RWPE2 (cell line): ENCODE results near the gene USB1.

ENCODE experiments used
- ATAC-seq: fragments of 200-7000 bp; cut with Tn5 transposase; 3 replicates; pipeline ENCODE4 v1.9.1; 2021; ENCODE audit warnings: low read depth
- DNase-seq: peaks from one replicate; pipeline ENCODE4 v3.0.0-alpha.2; 2020; ENCODE audit warnings: low spot score
- H3K27ac ChIP-seq: fragments of 450-650 bp; 2 replicates; pipeline ENCODE4 v1.5.1; 2017; ENCODE audit warnings: mild to moderate bottlenecking; ENCODE audit not compliant: poor library complexity, severe bottlenecking
- H3K27me3 ChIP-seq: fragments of 250-450 bp; sonication (Bioruptor Pico); 2 replicates; pipeline ENCODE4 v1.5.1; 2021; ENCODE audit warnings: mild to moderate bottlenecking, moderate library complexity; ENCODE audit not compliant: insufficient read depth, poor library complexity, severe bottlenecking
- H3K36me3 ChIP-seq: fragments of 250-450 bp; sonication (Bioruptor Pico); 2 replicates; pipeline ENCODE4 v1.5.1; 2020; ENCODE audit warnings: low read depth, mild to moderate bottlenecking, moderate library complexity
- H3K4me1 ChIP-seq: fragments of 250-450 bp; sonication (Bioruptor Pico); 2 replicates; pipeline ENCODE4 v1.5.1; 2021; ENCODE audit warnings: mild to moderate bottlenecking, moderate library complexity; ENCODE audit not compliant: insufficient read depth, poor library complexity, severe bottlenecking
- H3K4me3 ChIP-seq: fragments of 250-450 bp; sonication (Bioruptor Pico); 2 replicates; pipeline ENCODE4 v1.5.1; 2021; ENCODE audit warnings: mild to moderate bottlenecking, moderate library complexity; ENCODE audit not compliant: severe bottlenecking
- H3K9me3 ChIP-seq: fragments of 250-450 bp; sonication (Bioruptor Pico); 2 replicates; pipeline ENCODE4 v1.5.1; 2021; ENCODE audit warnings: mild to moderate bottlenecking, moderate library complexity; ENCODE audit not compliant: severe bottlenecking
- TF ChIP-seq, protein P1 (sequence below): fragments of 450-650 bp; IDR thresholded peaks from one replicate; pipeline ENCODE4 v1.5.1; 2017; ENCODE audit warnings: mild to moderate bottlenecking, moderate library complexity; ENCODE audit not compliant: poor library complexity, severe bottlenecking

USB1 gene

GRCh38 chr16:58030136-58030840, 29.1 kb downstream of the USB1 start:
- H3K9me3 ChIP-seq: no peaks in the 10 kb centered on the region
- H3K36me3 ChIP-seq: no peaks in the 10 kb centered on the region
- no peak overlapping the region for H3K27ac ChIP-seq
- H3K4me3 ChIP-seq: no peak overlapping the region
- no peaks in the 10 kb centered on the region for H3K27me3 ChIP-seq
- H3K4me1 ChIP-seq: no peaks in the 10 kb centered on the region
- TF ChIP-seq, protein P1, sequence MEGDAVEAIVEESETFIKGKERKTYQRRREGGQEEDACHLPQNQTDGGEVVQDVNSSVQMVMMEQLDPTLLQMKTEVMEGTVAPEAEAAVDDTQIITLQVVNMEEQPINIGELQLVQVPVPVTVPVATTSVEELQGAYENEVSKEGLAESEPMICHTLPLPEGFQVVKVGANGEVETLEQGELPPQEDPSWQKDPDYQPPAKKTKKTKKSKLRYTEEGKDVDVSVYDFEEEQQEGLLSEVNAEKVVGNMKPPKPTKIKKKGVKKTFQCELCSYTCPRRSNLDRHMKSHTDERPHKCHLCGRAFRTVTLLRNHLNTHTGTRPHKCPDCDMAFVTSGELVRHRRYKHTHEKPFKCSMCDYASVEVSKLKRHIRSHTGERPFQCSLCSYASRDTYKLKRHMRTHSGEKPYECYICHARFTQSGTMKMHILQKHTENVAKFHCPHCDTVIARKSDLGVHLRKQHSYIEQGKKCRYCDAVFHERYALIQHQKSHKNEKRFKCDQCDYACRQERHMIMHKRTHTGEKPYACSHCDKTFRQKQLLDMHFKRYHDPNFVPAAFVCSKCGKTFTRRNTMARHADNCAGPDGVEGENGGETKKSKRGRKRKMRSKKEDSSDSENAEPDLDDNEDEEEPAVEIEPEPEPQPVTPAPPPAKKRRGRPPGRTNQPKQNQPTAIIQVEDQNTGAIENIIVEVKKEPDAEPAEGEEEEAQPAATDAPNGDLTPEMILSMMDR: no peak
- no peak for DNase-seq
- no peak for ATAC-seq

DNA sequence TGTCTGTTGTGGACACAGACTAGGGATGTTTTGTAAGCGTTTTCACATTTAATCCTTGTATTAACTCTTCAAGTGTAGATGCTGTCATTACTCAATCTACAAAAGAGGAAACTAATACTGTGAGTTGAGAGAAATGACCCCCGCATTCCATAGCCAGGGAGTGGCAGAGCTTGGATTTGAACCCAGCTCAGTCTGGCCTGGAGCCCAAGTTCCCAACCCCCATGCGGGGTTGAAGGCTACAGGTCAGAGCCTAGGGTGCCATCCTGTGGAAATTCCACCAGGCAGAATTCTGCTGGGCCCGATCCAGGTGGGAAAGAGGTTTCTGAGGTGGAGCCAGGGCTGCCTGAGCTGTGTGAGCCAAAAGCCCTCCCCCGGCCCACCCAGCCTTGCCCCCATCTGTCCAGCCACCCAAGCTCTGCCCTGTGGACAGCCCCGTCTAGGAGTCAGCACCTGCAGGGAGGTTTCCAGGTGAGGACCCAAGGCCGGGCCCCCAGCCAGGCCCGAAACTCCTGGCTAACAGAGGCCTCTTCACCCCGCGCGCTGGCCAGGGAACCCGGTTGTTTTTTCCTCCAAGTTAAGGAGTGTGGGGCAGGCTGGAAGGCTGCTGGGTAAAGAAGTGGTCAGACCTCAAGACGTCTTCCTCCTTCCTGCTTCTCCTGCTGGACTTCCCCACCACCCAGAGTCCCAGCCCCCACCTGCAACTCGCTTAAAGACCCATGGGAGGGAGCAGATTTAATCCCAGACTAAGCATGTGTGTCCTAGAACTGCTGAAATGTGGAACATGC, 30.0 kb downstream of the USB1 start:
- no peaks in the 10 kb centered on the region for H3K9me3 ChIP-seq
- H3K27me3 ChIP-seq: no peaks in the 10 kb centered on the region
- no peak overlapping the region for H3K4me3 ChIP-seq
- H3K27ac ChIP-seq: no peak overlapping the region
- TF ChIP-seq, protein P1: no peak
- DNase-seq (no peak), ATAC-seq (no peak)
- no peaks in the 10 kb centered on the region for H3K36me3 ChIP-seq
- H3K4me1 ChIP-seq: no peaks in the 10 kb centered on the region

GRCh38 chr16:58032710-58033293, 31.6 kb downstream of the USB1 start:
- ATAC-seq: no peak
- no peak for DNase-seq
- H3K4me1 ChIP-seq: no peaks in the 10 kb centered on the region

DNA sequence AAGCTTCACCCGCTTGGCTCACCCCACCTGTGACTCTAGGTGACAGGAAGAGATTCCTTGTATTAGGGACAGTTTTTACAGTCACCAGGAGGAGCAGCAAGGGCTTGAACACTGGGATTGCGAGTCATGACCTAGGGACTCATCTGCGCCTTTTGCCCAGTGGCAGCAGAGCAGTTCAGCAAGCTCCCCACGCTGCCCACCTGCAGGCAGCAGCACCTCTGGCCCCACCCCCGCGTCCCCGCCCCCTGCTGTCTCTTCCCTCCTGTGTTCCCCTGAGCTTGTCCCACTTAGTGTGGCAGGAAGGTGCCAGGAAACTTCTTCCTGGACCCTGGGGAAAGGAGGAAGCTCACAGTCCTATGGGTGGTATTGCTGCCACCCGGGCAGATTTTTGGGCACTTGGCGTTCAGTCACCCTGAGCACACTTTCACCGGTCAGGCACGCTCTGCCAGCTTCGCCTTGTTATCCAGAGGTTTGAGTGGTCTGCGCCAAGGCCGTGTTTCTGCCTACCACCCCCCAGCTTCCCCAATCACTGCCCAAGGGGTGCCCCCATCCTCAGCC, 33.0 kb downstream of the USB1 start:
- DNase-seq: no peak
- H3K9me3 ChIP-seq: no peaks in the 10 kb centered on the region

More at GRCh38 chr16:58032710-58033293, 31.6 kb downstream of the USB1 start:
- H3K27ac ChIP-seq: no peak overlapping the region
- H3K9me3 ChIP-seq: no peaks in the 10 kb centered on the region
- H3K27me3 ChIP-seq: no peaks in the 10 kb centered on the region
- TF ChIP-seq, protein P1: no peak
- no peaks in the 10 kb centered on the region for H3K36me3 ChIP-seq
- H3K4me3 ChIP-seq: no peak overlapping the region

More for the DNA sequence above, 33.0 kb downstream of the USB1 start:
- TF ChIP-seq, protein P1: no peak
- H3K4me3 ChIP-seq: no peak overlapping the region
- no peaks in the 10 kb centered on the region for H3K27me3 ChIP-seq
- no peak for ATAC-seq
- H3K4me1 ChIP-seq: no peaks in the 10 kb centered on the region
- H3K27ac ChIP-seq: no peak overlapping the region
- H3K36me3 ChIP-seq: no peaks in the 10 kb centered on the region
